ENCODE results near the gene ASCC2. TPM values are rescaled to one million over a fixed set of nuclear protein-coding genes. Genes with fewer than 3 reads are reported as not detected.

ASCC2 gene
- total and polyA plus RNA-seq, 2 donors (not counting 3 experiments of a cell fraction or from before 2014, with no cell fraction given) = 43.6 to 60.7 TPM

- H3K9ac ChIP-seq (replicated peaks; ENCODE audit: extremely low read depth, insufficient read depth, low read length) = no peak overlapping the region
- H3K27ac ChIP-seq (ENCODE audit: insufficient read depth, low read depth, low read length) = no peak overlapping the region
- no peaks in the 10 kb centered on the region for H3K9me1 ChIP-seq (replicated peaks; ENCODE audit: control insufficient read depth, extremely low read depth, insufficient read depth, low read length)
- H3K4me3 ChIP-seq (replicated peaks in 1 of 3; ENCODE audit: insufficient read depth in 1 of 3, low read depth in 1 of 3, low read length in 3 of 3) = no peak overlapping the region
- no TSS peak for BruUV-seq (replicated peaks)
- intact Hi-C loops (cut with micrococcal nuclease) (no loop called here), dilution Hi-C loops (cut with MboI; ENCODE audit: extremely low pct_ligation_motif_present, low sequenced_read_pairs) (no loop called here)
- no peak overlapping the region for H2AFZ ChIP-seq (ENCODE audit: low read depth, low read length)
- ChIA-PET POLR2A (interaction anchor here (0.5 kb wide), 1 partner anchor 806 kb away, joined by 3 read pairs; no protein-coding TSS in a partner anchor), CTCF (interaction anchor here (0.6 to 1.0 kb wide), 2 partner anchors 107 to 191 kb away, joined by 3 read pairs; partner anchors contain the start of genes UQCR10 and ZMAT5)
- TF ChIP-seq EZH2 (IDR thresholded peaks at IDR 0.05; ENCODE audit: borderline replicate concordance, low read depth, low read length, severe bottlenecking) = no peak
- TF ChIP-seq MAX (IDR thresholded peaks at IDR 0.05; ENCODE audit: insufficient read depth, insufficient read length) = no peak
- no peak for TF ChIP-seq JUN (IDR thresholded peaks at IDR 0.05; ENCODE audit: borderline replicate concordance, insufficient read depth, insufficient read length, low read depth)
- no peak for TF ChIP-seq POLR2AphosphoS5 (IDR thresholded peaks at IDR 0.05; ENCODE audit: insufficient read depth, low read depth, low read length)
- TF ChIP-seq MYC (IDR thresholded peaks at IDR 0.05; ENCODE audit: low read depth, low read length) = no peak
- no peak for TF ChIP-seq FOS (IDR thresholded peaks at IDR 0.05; ENCODE audit: borderline replicate concordance, insufficient read depth, low read length)
- no peak for TF ChIP-seq GATA2 (IDR thresholded peaks at IDR 0.05; ENCODE audit: insufficient read depth, insufficient read length, low read depth, low read length)
- TF ChIP-seq CTCF (IDR thresholded peaks at IDR 0.05; ENCODE audit: extremely low read depth in 1 of 2, insufficient read depth in 1 of 2, low read depth in 1 of 2, low read length in 2 of 2) = no peak
- TF ChIP-seq POLR2A (IDR thresholded peaks at IDR 0.05; ENCODE audit: low read depth, low read length) = no peak
- DNase-seq (ENCODE audit: low read depth, low spot score) (no peak), FAIRE-seq (no peak)
- H3K36me3 ChIP-seq (ENCODE audit: control insufficient read depth in 2 of 2, extremely low read depth in 1 of 2, insufficient read depth in 2 of 2, low read length in 2 of 2) = no peaks in the 10 kb centered on the region
- H3K9me3 ChIP-seq (replicated peaks; ENCODE audit: control insufficient read depth, insufficient read depth, low read length) = no peaks in the 10 kb centered on the region
- H3K79me2 ChIP-seq (ENCODE audit: control insufficient read depth, insufficient read depth, low read length) = no peaks in the 10 kb centered on the region
- peaks cover 12 to 28% of the 10 kb centered on the region in 2 experiments for H3K27me3 ChIP-seq (ENCODE audit: control insufficient read depth in 2 of 2, insufficient read depth in 2 of 2, low read length in 2 of 2)
- H4K20me1 ChIP-seq (replicated peaks; ENCODE audit: control insufficient read depth, extremely low read depth, insufficient read depth, low read length) = no peaks in the 10 kb centered on the region
- H3K4me2 ChIP-seq (ENCODE audit: insufficient read depth, low read length) = no peak overlapping the region
- H3K4me1 ChIP-seq (ENCODE audit: control insufficient read depth, extremely low read depth, insufficient read depth, low read length) = no peaks in the 10 kb centered on the region
Measured at GRCh38 chr22:29873943-29874342, 35.9 kb upstream of the ASCC2 start.

Data from endothelial cell of umbilical vein (primary cell).